Vagina (tissue), 2 donors: ENCODE measurements around the gene AGBL1. TPM values are rescaled to one million over a fixed set of nuclear protein-coding genes. Genes with fewer than 3 reads are reported as not detected.

ENCODE experiments used
- DNase-seq, 2 donors: peaks; one replicate each; pipeline ENCODE4 v3.0.0-alpha.2; 2017; ENCODE audit errors: extremely low spot score in 2 of 2
- H3K27ac ChIP-seq: fragments of 200-600 bp; sonication (generic); one replicate; pipeline ENCODE4 v1.5.1; 2019
- H3K27me3 ChIP-seq: fragments of 200-600 bp; sonication (generic); one replicate; pipeline ENCODE4 v1.5.1; 2019
- H3K36me3 ChIP-seq, 2 donors: fragments of 200-600 bp; sonication (generic); one replicate each; pipeline ENCODE4 v1.5.1; 2017 to 2019
- H3K4me1 ChIP-seq: fragments of 200-600 bp; sonication (generic); one replicate; pipeline ENCODE4 v1.5.1; 2019
- H3K4me3 ChIP-seq, 2 donors: fragments of 200-600 bp; sonication (generic); 1 replicate in 1 of 2; 2 replicates in 1 of 2; pipeline ENCODE4 v1.5.1; 2016 to 2019
- H3K9me3 ChIP-seq: fragments of 200-600 bp; sonication (generic); one replicate; pipeline ENCODE4 v1.5.1; 2019
- POLR2A ChIP-seq, 2 donors: fragments of 450-650 bp; IDR thresholded peaks; one replicate each; pipeline ENCODE4 v1.6.1; 2017; ENCODE audit warnings: antibody characterized with exemption in 2 of 2, mild to moderate bottlenecking in 2 of 2, moderate library complexity in 2 of 2
- POLR2AphosphoS5 ChIP-seq, 2 donors: sonication (generic); formaldehyde crosslinking; IDR thresholded peaks; one replicate each; pipeline ENCODE4 v1.9.0; 2017; ENCODE audit warnings: antibody characterized with exemption in 2 of 2, mild to moderate bottlenecking in 2 of 2, low read depth in 1 of 2; ENCODE audit not compliant: insufficient read depth in 1 of 2
- intact Hi-C: fragments of 100-400 bp; cut with DNase I; formaldehyde crosslinking; loops from one replicate; pipeline ENCODE4 v1.15.1; 2023
- total RNA-seq: library from RNA; depleted of rRNA; stranded (reverse); fragments of >200 nt; gene quantifications from one replicate; pipeline ENCODE4 v1.2.3, GENCODE V29; 2016
- TF ChIP-seq, protein P1 (sequence below), 3 experiments: fragments of 450-650 bp in 2 of 3; fragments of 200-600 bp in 1 of 3; sonication (generic) in 1 of 3; IDR thresholded peaks; one replicate each; pipeline ENCODE4 v1.5.1; 2017 to 2019; ENCODE audit warnings: antibody characterized with exemption in 3 of 3, mild to moderate bottlenecking in 2 of 3, moderate library complexity in 2 of 3

The AGBL1 gene
- total RNA-seq, 1 donor from 2014 or later: not detected

GRCh38 chr15:86570738-86571137, 491.1 kb downstream of the AGBL1 start:
- DNase-seq: no peak
- H3K4me3 ChIP-seq: no peak overlapping the region
- no peaks in the 10 kb centered on the region for H3K9me3 ChIP-seq
- intact Hi-C loops: no loop called here
- H3K36me3 ChIP-seq: no peaks in the 10 kb centered on the region
- no peaks in the 10 kb centered on the region for H3K27me3 ChIP-seq
- no peaks in the 10 kb centered on the region for H3K4me1 ChIP-seq
- no peak overlapping the region for H3K27ac ChIP-seq
- no peak for TF ChIP-seq POLR2A (IDR thresholded peaks at IDR 0.05)
- no peak for TF ChIP-seq POLR2AphosphoS5 (IDR thresholded peaks at IDR 0.05; ENCODE audit: insufficient read depth in 1 of 2, low read depth in 1 of 2)
- TF ChIP-seq, protein P1, sequence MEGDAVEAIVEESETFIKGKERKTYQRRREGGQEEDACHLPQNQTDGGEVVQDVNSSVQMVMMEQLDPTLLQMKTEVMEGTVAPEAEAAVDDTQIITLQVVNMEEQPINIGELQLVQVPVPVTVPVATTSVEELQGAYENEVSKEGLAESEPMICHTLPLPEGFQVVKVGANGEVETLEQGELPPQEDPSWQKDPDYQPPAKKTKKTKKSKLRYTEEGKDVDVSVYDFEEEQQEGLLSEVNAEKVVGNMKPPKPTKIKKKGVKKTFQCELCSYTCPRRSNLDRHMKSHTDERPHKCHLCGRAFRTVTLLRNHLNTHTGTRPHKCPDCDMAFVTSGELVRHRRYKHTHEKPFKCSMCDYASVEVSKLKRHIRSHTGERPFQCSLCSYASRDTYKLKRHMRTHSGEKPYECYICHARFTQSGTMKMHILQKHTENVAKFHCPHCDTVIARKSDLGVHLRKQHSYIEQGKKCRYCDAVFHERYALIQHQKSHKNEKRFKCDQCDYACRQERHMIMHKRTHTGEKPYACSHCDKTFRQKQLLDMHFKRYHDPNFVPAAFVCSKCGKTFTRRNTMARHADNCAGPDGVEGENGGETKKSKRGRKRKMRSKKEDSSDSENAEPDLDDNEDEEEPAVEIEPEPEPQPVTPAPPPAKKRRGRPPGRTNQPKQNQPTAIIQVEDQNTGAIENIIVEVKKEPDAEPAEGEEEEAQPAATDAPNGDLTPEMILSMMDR (IDR thresholded peaks at IDR 0.05): no peak

DNA sequence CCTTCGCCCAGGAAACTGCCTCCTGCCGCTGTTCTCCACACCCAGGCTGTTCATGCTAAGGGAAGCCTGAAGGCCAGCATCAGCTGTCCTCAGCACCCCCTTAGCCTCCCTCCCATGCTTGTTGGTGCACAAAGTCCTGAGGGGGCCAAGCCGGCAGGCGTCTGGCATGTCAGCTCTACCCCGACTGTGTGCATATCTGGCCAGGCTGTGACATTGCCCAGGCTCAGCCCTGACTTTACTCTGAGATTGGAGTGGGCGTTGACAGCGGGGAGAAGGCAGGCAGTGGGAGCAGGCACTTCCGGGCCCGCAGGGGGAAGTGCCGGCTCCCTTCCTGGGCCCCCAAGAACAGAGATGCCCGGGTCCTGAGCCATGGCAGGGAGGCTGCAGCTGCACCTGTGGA, 492.2 kb downstream of the AGBL1 start:
- H3K4me1 ChIP-seq: no peaks in the 10 kb centered on the region
- DNase-seq: no peak
- no peak overlapping the region for H3K4me3 ChIP-seq
- no peaks in the 10 kb centered on the region for H3K9me3 ChIP-seq
- H3K27me3 ChIP-seq: no peaks in the 10 kb centered on the region
- intact Hi-C loops: no loop called here
- no peak overlapping the region for H3K27ac ChIP-seq
- no peaks in the 10 kb centered on the region for H3K36me3 ChIP-seq
- TF ChIP-seq, protein P1 (IDR thresholded peaks at IDR 0.05): no peak
- TF ChIP-seq POLR2A (IDR thresholded peaks at IDR 0.05): no peak
- no peak for TF ChIP-seq POLR2AphosphoS5 (IDR thresholded peaks at IDR 0.05; ENCODE audit: insufficient read depth in 1 of 2, low read depth in 1 of 2)

GRCh38 chr15:86572368-86572841, 492.7 kb downstream of the AGBL1 start:
- Histone ChIP-seq H3K9me3 (no peaks in the 10 kb centered on the region), H3K27me3 (no peaks in the 10 kb centered on the region), H3K4me1 (no peaks in the 10 kb centered on the region), H3K4me3 (no peak overlapping the region), H3K27ac (no peak overlapping the region), H3K36me3 (no peaks in the 10 kb centered on the region)
- DNase-seq: no peak
- intact Hi-C loops: no loop called here
- TF ChIP-seq POLR2A (IDR thresholded peaks at IDR 0.05) (no peak), POLR2AphosphoS5 (IDR thresholded peaks at IDR 0.05; ENCODE audit: insufficient read depth in 1 of 2, low read depth in 1 of 2) (no peak)
- TF ChIP-seq, protein P1 (IDR thresholded peaks at IDR 0.05): no peak

DNA sequence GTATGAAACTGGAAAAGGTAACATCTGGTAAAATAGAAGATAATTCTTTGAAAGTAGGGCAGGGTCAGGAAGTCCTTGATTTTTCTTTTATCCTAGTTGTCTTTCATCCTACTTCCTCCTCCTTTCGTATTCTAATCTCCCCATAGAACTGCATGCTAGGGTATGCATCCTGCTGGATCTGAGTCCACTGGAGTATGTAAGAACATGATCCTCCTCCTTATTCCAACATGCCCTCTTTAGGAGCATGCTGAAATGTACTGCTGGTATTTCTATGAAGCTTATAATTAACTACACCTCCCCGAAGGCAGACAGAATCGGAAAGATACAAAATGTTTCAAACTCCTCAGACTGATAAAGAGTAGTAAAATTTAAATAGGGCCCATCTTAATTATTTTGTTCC, 493.8 kb downstream of the AGBL1 start:
- TF ChIP-seq, protein P1 (IDR thresholded peaks at IDR 0.05): no peak
- TF ChIP-seq POLR2A (IDR thresholded peaks at IDR 0.05): no peak
- TF ChIP-seq POLR2AphosphoS5 (IDR thresholded peaks at IDR 0.05; ENCODE audit: insufficient read depth in 1 of 2, low read depth in 1 of 2): no peak

GRCh38 chr15:86588413-86588812, 508.7 kb downstream of the AGBL1 start:
- no peak for DNase-seq
- TF ChIP-seq, protein P1 (IDR thresholded peaks at IDR 0.05): no peak
- no peak for TF ChIP-seq POLR2AphosphoS5 (IDR thresholded peaks at IDR 0.05; ENCODE audit: insufficient read depth in 1 of 2, low read depth in 1 of 2)
- TF ChIP-seq POLR2A (IDR thresholded peaks at IDR 0.05): no peak
- Histone ChIP-seq H3K4me1 (no peaks in the 10 kb centered on the region), H3K4me3 (no peak overlapping the region), H3K27ac (no peak overlapping the region), H3K36me3 (no peaks in the 10 kb centered on the region), H3K9me3 (no peaks in the 10 kb centered on the region), H3K27me3 (no peaks in the 10 kb centered on the region)
- intact Hi-C loops: no loop called here

More for the DNA sequence above, 493.8 kb downstream of the AGBL1 start:
- Histone ChIP-seq H3K27ac (no peak overlapping the region), H3K4me3 (no peak overlapping the region), H3K27me3 (no peaks in the 10 kb centered on the region), H3K4me1 (no peaks in the 10 kb centered on the region), H3K9me3 (no peaks in the 10 kb centered on the region), H3K36me3 (no peaks in the 10 kb centered on the region)
- no peak for DNase-seq
- intact Hi-C loops: no loop called here
